HG03342 (cell line): ENCODE data around the gene CFAP20DC.
"Not testable (repeated sequence)": the region's sequence is repeated elsewhere in the genome, so short reads cannot be mapped to it uniquely, and the experiment has no call there.

ENCODE experiments used
- ATAC-seq: cut with Tn5 transposase; IDR thresholded peaks from one replicate; pipeline ENCODE4 v1.9.1; 2021; ENCODE audit warnings: mild to moderate bottlenecking, moderate library complexity; ENCODE audit not compliant: unreplicated experiment

CFAP20DC gene

GRCh38 chr3:58751882-58752567 lies 297.8 kb downstream of the CFAP20DC start:
- ATAC-seq: no peak

GRCh38 chr3:58751235-58751634 lies 298.6 kb downstream of the CFAP20DC start:
- no peak for ATAC-seq

- ATAC-seq: no peak
Measured at GRCh38 chr3:58749948-58750347, 299.9 kb downstream of the CFAP20DC start.

GRCh38 chr3:58748024-58748423 lies 301.8 kb downstream of the CFAP20DC start:
- no peak for ATAC-seq

GRCh38 chr3:58746758-58747157 lies 303.1 kb downstream of the CFAP20DC start:
- ATAC-seq: no peak

GRCh38 chr3:58743296-58743695 lies 306.5 kb downstream of the CFAP20DC start:
- ATAC-seq: no peak

GRCh38 chr3:58742239-58742638 lies 307.6 kb downstream of the CFAP20DC start:
- no peak for ATAC-seq

- ATAC-seq: no peak
Measured at GRCh38 chr3:58737644-58738043, 312.2 kb downstream of the CFAP20DC start.

- ATAC-seq: no peak
Measured at GRCh38 chr3:58731673-58732072, 318.2 kb downstream of the CFAP20DC start.

GRCh38 chr3:58728723-58729122 lies 321.1 kb downstream of the CFAP20DC start:
- no peak for ATAC-seq

- no peak for ATAC-seq
Measured at GRCh38 chr3:58725326-58725853, 324.4 kb downstream of the CFAP20DC start.

- no peak for ATAC-seq
Measured at GRCh38 chr3:58724336-58724735, 325.5 kb downstream of the CFAP20DC start.

- no peak for ATAC-seq
Measured at GRCh38 chr3:58723173-58723572, 326.7 kb downstream of the CFAP20DC start.

GRCh38 chr3:58722561-58722960 lies 327.3 kb downstream of the CFAP20DC start:
- ATAC-seq: no peak

- ATAC-seq: no peak
Measured at GRCh38 chr3:58720526-58720925, 329.3 kb downstream of the CFAP20DC start.

- ATAC-seq: no peak
Measured at GRCh38 chr3:58719684-58720083, 330.1 kb downstream of the CFAP20DC start.

GRCh38 chr3:58713715-58714401 lies 336.0 kb downstream of the CFAP20DC start:
- no peak for ATAC-seq

GRCh38 chr3:58711871-58712270 lies 338.0 kb downstream of the CFAP20DC start:
- ATAC-seq: no peak

GRCh38 chr3:58708983-58709382 lies 340.8 kb downstream of the CFAP20DC start:
- ATAC-seq: not testable (repeated sequence)

GRCh38 chr3:58708116-58708791 lies 341.6 kb downstream of the CFAP20DC start:
- ATAC-seq: no peak

GRCh38 chr3:58707390-58707930 lies 342.4 kb downstream of the CFAP20DC start:
- no peak for ATAC-seq
